ENCODE measurements around the gene AFAP1L2. TPM values are rescaled to one million over a fixed set of nuclear protein-coding genes. Genes with fewer than 3 reads are reported as not detected.

Gene AFAP1L2
- polyA plus RNA-seq, 1 donor from 2014 or later = 0.88 TPM

GRCh38 chr10:114328441-114328812, 75.9 kb downstream of the AFAP1L2 start:
- Histone ChIP-seq H3K9me3 (ENCODE audit: low read length) (no peaks in the 10 kb centered on the region), H2AFZ (ENCODE audit: low read depth, low read length) (no peak overlapping the region), H3F3A (ENCODE audit: insufficient read depth, low read length, poor library complexity, severe bottlenecking) (no peaks in the 10 kb centered on the region), H3K9me2 (ENCODE audit: insufficient read depth, low read length) (no peaks in the 10 kb centered on the region), H3K27me3 (ENCODE audit: insufficient read depth, low read depth, low read length) (no peaks in the 10 kb centered on the region), H3K79me2 (replicated peaks; ENCODE audit: insufficient read depth, low read length) (no peaks in the 10 kb centered on the region), H3K9ac (ENCODE audit: low read length) (no peak overlapping the region), H3K36me3 (ENCODE audit: insufficient read depth, low read length) (no peaks in the 10 kb centered on the region), H4K20me1 (ENCODE audit: insufficient read depth) (no peaks in the 10 kb centered on the region), H3K27ac (ENCODE audit: low read length) (no peak overlapping the region), H3K4me2 (ENCODE audit: low read length) (no peak overlapping the region), H3K4me3 (ENCODE audit: low read length) (no peak overlapping the region)
- no peak for TF ChIP-seq SMC3 (conservative IDR thresholded peaks at IDR 0.05; ENCODE audit: poor library complexity)

GRCh38 chr10:114327537-114328440, 76.5 kb downstream of the AFAP1L2 start:
- no peaks in the 10 kb centered on the region for H3K36me3 ChIP-seq (ENCODE audit: insufficient read depth, low read length)
- no peaks in the 10 kb centered on the region for H3K27me3 ChIP-seq (ENCODE audit: insufficient read depth, low read depth, low read length)
- no peak overlapping the region for H3K27ac ChIP-seq (ENCODE audit: low read length)
- no peak overlapping the region for H2AFZ ChIP-seq (ENCODE audit: low read depth, low read length)
- no peak for TF ChIP-seq MXI1 (conservative IDR thresholded peaks at IDR 0.05; ENCODE audit: poor library complexity, severe bottlenecking)
- H3K4me3 ChIP-seq (ENCODE audit: low read length) = no peak overlapping the region
- H4K20me1 ChIP-seq (ENCODE audit: insufficient read depth) = no peaks in the 10 kb centered on the region
- H3K9me2 ChIP-seq (ENCODE audit: insufficient read depth, low read length) = no peaks in the 10 kb centered on the region
- no peak overlapping the region for H3K9ac ChIP-seq (ENCODE audit: low read length)
- H3K79me2 ChIP-seq (replicated peaks; ENCODE audit: insufficient read depth, low read length) = no peaks in the 10 kb centered on the region
- no peaks in the 10 kb centered on the region for H3F3A ChIP-seq (ENCODE audit: insufficient read depth, low read length, poor library complexity, severe bottlenecking)
- no peak overlapping the region for H3K4me2 ChIP-seq (ENCODE audit: low read length)
- no peaks in the 10 kb centered on the region for H3K9me3 ChIP-seq (ENCODE audit: low read length)

- Histone ChIP-seq H4K20me1 (ENCODE audit: insufficient read depth) (no peaks in the 10 kb centered on the region), H2AFZ (ENCODE audit: low read depth, low read length) (no peak overlapping the region), H3F3A (ENCODE audit: insufficient read depth, low read length, poor library complexity, severe bottlenecking) (no peaks in the 10 kb centered on the region), H3K4me2 (ENCODE audit: low read length) (no peak overlapping the region), H3K9ac (ENCODE audit: low read length) (no peak overlapping the region), H3K27ac (ENCODE audit: low read length) (no peak overlapping the region), H3K27me3 (ENCODE audit: insufficient read depth, low read depth, low read length) (no peaks in the 10 kb centered on the region), H3K9me3 (ENCODE audit: low read length) (no peaks in the 10 kb centered on the region), H3K36me3 (ENCODE audit: insufficient read depth, low read length) (no peaks in the 10 kb centered on the region), H3K9me2 (ENCODE audit: insufficient read depth, low read length) (no peaks in the 10 kb centered on the region), H3K4me3 (ENCODE audit: low read length) (no peak overlapping the region), H3K79me2 (replicated peaks; ENCODE audit: insufficient read depth, low read length) (no peaks in the 10 kb centered on the region)
- no peak for TF ChIP-seq MXI1 (conservative IDR thresholded peaks at IDR 0.05; ENCODE audit: poor library complexity, severe bottlenecking)
- TF ChIP-seq TAF1 (IDR thresholded peaks at IDR 0.05; ENCODE audit: low read depth) = no peak
- TF ChIP-seq SMC3 (conservative IDR thresholded peaks at IDR 0.05; ENCODE audit: poor library complexity) = no peak
- no peak for TF ChIP-seq POLR2AphosphoS5 (IDR thresholded peaks at IDR 0.05)
- TF ChIP-seq REST (IDR thresholded peaks at IDR 0.05; ENCODE audit: borderline replicate concordance) = no peak
- no peak for TF ChIP-seq CTCF (IDR thresholded peaks at IDR 0.05; ENCODE audit: poor library complexity, severe bottlenecking)
- TF ChIP-seq EZH2 (IDR thresholded peaks at IDR 0.05; ENCODE audit: borderline replicate concordance, insufficient read depth, low read length, poor library complexity, severe bottlenecking) = no peak
- TF ChIP-seq RAD21 (conservative IDR thresholded peaks at IDR 0.05) = no peak
- no peak for TF ChIP-seq EP300 (conservative IDR thresholded peaks at IDR 0.05; ENCODE audit: poor library complexity, severe bottlenecking)
Observed at GRCh38 chr10:114326795-114327194, 77.5 kb downstream of the AFAP1L2 start.

Data from neural cell (in vitro differentiated cells).